Hypothalamus (tissue), 51 donors: ENCODE measurements around the gene MGARP.
A peak's percentile ranks its signal among the peaks of the same experiment; 100 is the strongest.
"Not testable (repeated sequence)": the region's sequence is repeated elsewhere in the genome, so short reads cannot be mapped to it uniquely, and the experiment has no call there.

Experiments
- DNase-seq, 51 donors: peaks; one replicate each; lab custom pipeline; 2025; lab: John Stamatoyannopoulos, UW

Gene MGARP

GRCh38 chr4:139297001-139297410, 17.0 kb upstream of the MGARP start:
- no peak for DNase-seq

- no peak for DNase-seq
Observed at GRCh38 chr4:139295942-139296299, 15.9 kb upstream of the MGARP start.

GRCh38 chr4:139295206-139295941, 15.3 kb upstream of the MGARP start:
- DNase-seq: peak; percentile 66 to 99 (median 91)

- no peak for DNase-seq
Observed at GRCh38 chr4:139286186-139286698, 6.2 kb upstream of the MGARP start.

DNA sequence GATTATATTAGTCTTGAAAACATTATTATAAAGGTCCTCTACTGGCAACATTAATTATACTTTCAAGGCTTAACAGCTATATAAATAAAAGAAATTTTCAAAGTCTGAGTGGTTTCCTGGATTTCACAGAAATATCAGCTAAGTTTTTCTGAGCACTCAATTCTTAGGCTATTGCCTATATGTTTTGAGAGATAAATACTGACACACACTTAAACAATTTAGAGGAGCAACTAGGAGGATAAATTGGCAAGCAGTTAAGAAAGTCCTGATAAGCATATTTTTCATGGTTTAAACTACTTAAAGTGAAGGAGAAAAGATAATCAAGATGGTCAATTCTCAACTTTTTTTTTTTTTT, 2.7 kb upstream of the MGARP start:
- no peak for DNase-seq

GRCh38 chr4:139282065-139282720, 2.2 kb upstream of the MGARP start:
- DNase-seq: no peak

- peak in 4 of 51 donors; percentile 0 to 5 (median 3) for DNase-seq
Observed at GRCh38 chr4:139278912-139279759, 889 bp downstream of the MGARP start.

GRCh38 chr4:139278485-139278884, 1.5 kb downstream of the MGARP start:
- DNase-seq: no peak

GRCh38 chr4:139275281-139275735, 4.7 kb downstream of the MGARP start:
- no peak for DNase-seq

- no peak for DNase-seq
Observed at GRCh38 chr4:139274790-139275189, 5.2 kb downstream of the MGARP start.

GRCh38 chr4:139273835-139274234, 6.2 kb downstream of the MGARP start:
- no peak for DNase-seq

- DNase-seq: no peak
Observed at GRCh38 chr4:139267301-139267700, 12.7 kb downstream of the MGARP start.

DNA sequence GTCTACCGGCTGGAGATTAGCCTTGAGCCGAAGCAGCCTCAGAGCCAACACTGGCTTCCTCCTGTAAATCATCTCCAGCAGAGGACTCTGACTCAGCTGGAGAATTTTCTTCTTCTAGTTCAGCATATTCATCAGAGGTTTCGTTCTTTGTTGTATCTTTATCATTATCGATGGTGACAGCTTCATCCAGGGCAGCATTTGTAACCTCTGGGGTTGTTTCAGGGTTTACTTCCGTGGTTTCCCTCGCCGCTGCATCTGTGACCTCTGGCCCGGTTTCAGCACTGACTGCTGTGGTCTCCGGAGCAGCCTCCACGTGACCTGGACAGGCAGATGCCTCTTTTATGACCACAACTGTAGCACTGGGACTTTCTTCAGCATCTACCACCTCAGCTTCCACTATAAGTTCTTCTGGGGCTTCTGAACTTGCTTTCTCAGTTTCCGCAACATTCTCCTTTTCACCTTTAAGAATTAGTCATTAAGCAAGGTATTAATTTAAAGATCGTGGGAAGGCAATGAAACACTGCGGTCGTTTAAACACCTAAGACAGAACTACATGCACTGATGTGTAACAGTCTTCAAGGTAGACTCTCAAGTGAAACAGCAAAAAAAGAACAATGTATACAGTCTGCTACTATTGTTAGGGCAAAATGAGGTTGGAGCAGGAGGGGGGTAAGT, 13.3 kb downstream of the MGARP start:
- peak in 38 of 51 donors; percentile 0 to 52 (median 10) for DNase-seq

DNA sequence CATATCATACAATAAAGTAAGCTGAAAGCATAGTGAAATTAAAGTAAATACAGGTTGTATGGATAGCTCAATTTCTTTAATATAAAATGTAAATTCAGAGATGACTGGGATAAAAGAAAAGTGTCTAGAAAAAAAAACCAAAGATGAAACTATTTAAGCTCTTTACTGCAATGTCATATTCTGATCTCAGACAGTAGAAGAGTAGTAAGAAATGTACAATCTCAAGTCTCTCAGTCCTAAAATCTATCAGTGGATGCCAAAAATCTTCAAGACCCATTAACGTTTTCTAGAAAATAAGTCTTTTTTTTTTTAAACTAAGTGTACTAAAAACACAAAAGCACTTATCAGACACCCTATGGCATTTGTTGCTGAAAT, 13.8 kb downstream of the MGARP start:
- DNase-seq: no peak

- no peak for DNase-seq
Observed at GRCh38 chr4:139265654-139266053, 14.4 kb downstream of the MGARP start.

- no peak for DNase-seq
Observed at GRCh38 chr4:139256349-139256748, 23.7 kb downstream of the MGARP start.

DNA sequence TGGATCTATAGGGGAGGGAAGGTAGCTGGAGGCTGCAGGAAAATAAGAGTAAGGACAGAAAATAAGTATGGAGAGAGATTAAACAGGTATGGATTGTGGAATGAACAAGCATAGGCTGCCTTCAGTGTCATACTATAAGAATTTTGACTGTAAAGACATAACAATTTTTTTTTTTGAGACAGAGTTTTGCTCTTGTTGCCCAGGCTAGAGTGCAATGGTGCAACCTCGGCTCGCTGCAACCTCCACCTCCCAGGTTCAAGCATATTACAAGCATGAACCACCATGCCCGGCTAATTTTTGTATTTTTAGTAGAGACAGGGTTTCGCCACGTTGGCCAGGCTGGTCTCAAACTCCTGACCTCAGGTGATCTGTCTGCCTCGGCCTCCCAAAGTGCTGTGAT, 24.4 kb downstream of the MGARP start:
- not testable (repeated sequence) for DNase-seq

- DNase-seq: no peak
Observed at GRCh38 chr4:139253713-139254112, 26.3 kb downstream of the MGARP start.

GRCh38 chr4:139253046-139253445, 27.0 kb downstream of the MGARP start:
- DNase-seq: no peak

- no peak for DNase-seq
Observed at GRCh38 chr4:139247700-139248238, 32.3 kb downstream of the MGARP start.
